Activated CD8-positive, alpha-beta memory T cell treated with anti-CD3 and anti-CD28 coated beads, Interleukin-2, amount 10 ng/mL, durations not matched to agents 7 days and 5 days (primary cell): ENCODE results near the gene NFIX. TPM values are rescaled to one million over a fixed set of nuclear protein-coding genes. Genes with fewer than 3 reads are reported as not detected.

Experiments used
- ATAC-seq: fragments of 150-1000 bp; cut with Tn5 transposase; one replicate; pipeline ENCODE4 v1.10.0; 2021; ENCODE audit warnings: moderate library complexity
- CTCF ChIA-PET: fragments of 350-600 bp; sonication (Branson Sonifier 250); formaldehyde crosslinking; loops from one replicate; lab custom pipeline; 2021; ENCODE audit warnings: antibody characterized with exemption; lab: Charles Lee
- DNase-seq: peaks from one replicate; pipeline ENCODE4 v3.0.0-alpha.2; 2020
- H3K27ac Mint-ChIP-seq: one replicate; pipeline ENCODE4 v1.8.0; 2021; ENCODE audit warnings: mild to moderate bottlenecking, mixed read lengths
- H3K27me3 Mint-ChIP-seq: one replicate; pipeline ENCODE4 v1.8.0; 2021; ENCODE audit warnings: mixed read lengths
- H3K36me3 Mint-ChIP-seq: one replicate; pipeline ENCODE4 v1.8.0; 2021; ENCODE audit warnings: mild to moderate bottlenecking, mixed read lengths
- H3K4me1 Mint-ChIP-seq: one replicate; pipeline ENCODE4 v1.8.0; 2021; ENCODE audit warnings: mixed read lengths
- H3K4me3 Mint-ChIP-seq: one replicate; pipeline ENCODE4 v1.8.0; 2021; ENCODE audit warnings: mild to moderate bottlenecking, moderate library complexity, mixed read lengths
- H3K9me3 Mint-ChIP-seq: one replicate; pipeline ENCODE4 v1.8.0; 2022; ENCODE audit warnings: low read depth, mixed read lengths
- total RNA-seq, 2 experiments: library from RNA; stranded (reverse); gene quantifications; one replicate each; pipeline ENCODE4 v1.2.3, GENCODE V29; 2021

NFIX gene
- total RNA-seq, 2 experiments from 2014 or later: 0.21 to 0.32 TPM

- CTCF ChIA-PET: interaction anchor here (0.7 to 5.1 kb wide), 19 partner anchors 8 to 1185 kb away, joined by 3 to 33 read pairs (median 6); partner anchors contain the start of genes IER2, NACC1, STX10 and TRMT1
- H3K27ac Mint-ChIP-seq: peak overlapping the region; percentile 83
- peaks cover 7% of the 10 kb centered on the region for H3K36me3 Mint-ChIP-seq
- ATAC-seq (peak; percentile 27), DNase-seq (peak; percentile 59)
- peak overlapping the region; percentile 78 for H3K4me3 Mint-ChIP-seq
- H3K9me3 Mint-ChIP-seq: peaks cover 2% of the 10 kb centered on the region
- peaks cover 23% of the 10 kb centered on the region for H3K4me1 Mint-ChIP-seq
- peaks cover 2% of the 10 kb centered on the region for H3K27me3 Mint-ChIP-seq
Measured at GRCh38 chr19:13104848-13105711, 109.8 kb downstream of the NFIX start.

DNA sequence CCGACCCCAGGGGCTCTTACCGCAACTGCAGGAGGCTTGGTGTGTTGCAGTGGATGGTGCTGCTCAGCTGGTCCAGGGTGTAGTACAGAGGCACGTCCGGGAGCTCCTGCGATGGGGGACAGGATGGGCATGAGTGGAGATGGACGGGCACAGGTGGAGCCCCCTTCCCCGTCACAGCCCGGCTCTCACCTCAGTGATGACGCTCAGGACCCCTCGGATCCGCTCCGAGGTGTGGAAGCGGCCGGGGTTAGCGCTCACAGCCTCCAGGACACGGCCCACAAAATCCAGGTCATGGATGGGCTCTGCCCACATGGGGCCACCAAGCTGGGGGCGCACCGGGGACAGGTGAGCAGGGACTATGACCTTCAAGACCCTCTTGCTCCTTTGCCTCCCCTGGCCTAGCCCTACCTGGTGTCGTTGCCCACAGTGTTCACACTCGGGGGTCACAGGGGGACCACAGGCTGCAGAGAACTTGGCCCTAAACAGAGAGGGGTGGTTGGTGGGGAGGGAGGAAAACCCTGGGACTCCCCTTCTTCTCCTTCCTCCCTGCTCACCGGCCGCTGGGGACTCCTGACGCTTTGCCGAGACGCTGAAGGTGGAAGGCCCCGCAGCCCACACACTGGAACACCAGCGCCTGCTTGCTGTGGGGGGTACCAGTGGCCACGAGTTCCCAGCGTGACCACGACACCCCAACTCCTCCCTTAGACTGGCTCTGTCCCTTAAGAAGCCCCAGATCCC is 114.3 kb downstream of the NFIX start:
- Mint-ChIP-seq H3K9me3 (no peaks in the 10 kb centered on the region), H3K27ac (no peak overlapping the region), H3K4me1 (peaks cover 4% of the 10 kb centered on the region), H3K27me3 (no peaks in the 10 kb centered on the region), H3K36me3 (peaks cover 9% of the 10 kb centered on the region), H3K4me3 (no peak overlapping the region)
- ATAC-seq: no peak
- CTCF ChIA-PET: interaction anchor here (0.8 to 1.2 kb wide), 2 partner anchors 107 to 143 kb away, joined by 3 read pairs; no protein-coding TSS in a partner anchor
- no peak for DNase-seq

GRCh38 chr19:13110099-13110610 is 114.9 kb downstream of the NFIX start:
- Mint-ChIP-seq H3K9me3 (no peaks in the 10 kb centered on the region), H3K27ac (no peak overlapping the region), H3K4me3 (no peak overlapping the region), H3K4me1 (peaks cover 8% of the 10 kb centered on the region), H3K36me3 (peaks cover 9% of the 10 kb centered on the region), H3K27me3 (no peaks in the 10 kb centered on the region)
- CTCF ChIA-PET: interaction anchor here (2.1 kb wide), 1 partner anchor 145 kb away, joined by 9 read pairs; no protein-coding TSS in a partner anchor
- ATAC-seq: no peak
- DNase-seq: no peak

- no peak for ATAC-seq
- DNase-seq: no peak
- Mint-ChIP-seq H3K4me3 (no peak overlapping the region), H3K9me3 (no peaks in the 10 kb centered on the region), H3K36me3 (peaks cover 7% of the 10 kb centered on the region), H3K4me1 (peaks cover 17% of the 10 kb centered on the region), H3K27me3 (no peaks in the 10 kb centered on the region), H3K27ac (no peak overlapping the region)
- CTCF ChIA-PET: no interaction called here
Measured at GRCh38 chr19:13112555-13112954, 117.3 kb downstream of the NFIX start.

GRCh38 chr19:13115936-13116281 is 120.6 kb downstream of the NFIX start:
- Mint-ChIP-seq H3K27me3 (no peaks in the 10 kb centered on the region), H3K4me1 (peaks cover 37% of the 10 kb centered on the region), H3K9me3 (no peaks in the 10 kb centered on the region), H3K36me3 (peaks cover 5% of the 10 kb centered on the region), H3K4me3 (peak overlapping the region; percentile 93), H3K27ac (peak overlapping the region; percentile 96)
- no peak for ATAC-seq
- DNase-seq: no peak
- CTCF ChIA-PET: interaction anchor here (3.0 to 3.7 kb wide), 2 partner anchors 11 to 151 kb away, joined by 15 to 32 read pairs; no protein-coding TSS in a partner anchor

DNA sequence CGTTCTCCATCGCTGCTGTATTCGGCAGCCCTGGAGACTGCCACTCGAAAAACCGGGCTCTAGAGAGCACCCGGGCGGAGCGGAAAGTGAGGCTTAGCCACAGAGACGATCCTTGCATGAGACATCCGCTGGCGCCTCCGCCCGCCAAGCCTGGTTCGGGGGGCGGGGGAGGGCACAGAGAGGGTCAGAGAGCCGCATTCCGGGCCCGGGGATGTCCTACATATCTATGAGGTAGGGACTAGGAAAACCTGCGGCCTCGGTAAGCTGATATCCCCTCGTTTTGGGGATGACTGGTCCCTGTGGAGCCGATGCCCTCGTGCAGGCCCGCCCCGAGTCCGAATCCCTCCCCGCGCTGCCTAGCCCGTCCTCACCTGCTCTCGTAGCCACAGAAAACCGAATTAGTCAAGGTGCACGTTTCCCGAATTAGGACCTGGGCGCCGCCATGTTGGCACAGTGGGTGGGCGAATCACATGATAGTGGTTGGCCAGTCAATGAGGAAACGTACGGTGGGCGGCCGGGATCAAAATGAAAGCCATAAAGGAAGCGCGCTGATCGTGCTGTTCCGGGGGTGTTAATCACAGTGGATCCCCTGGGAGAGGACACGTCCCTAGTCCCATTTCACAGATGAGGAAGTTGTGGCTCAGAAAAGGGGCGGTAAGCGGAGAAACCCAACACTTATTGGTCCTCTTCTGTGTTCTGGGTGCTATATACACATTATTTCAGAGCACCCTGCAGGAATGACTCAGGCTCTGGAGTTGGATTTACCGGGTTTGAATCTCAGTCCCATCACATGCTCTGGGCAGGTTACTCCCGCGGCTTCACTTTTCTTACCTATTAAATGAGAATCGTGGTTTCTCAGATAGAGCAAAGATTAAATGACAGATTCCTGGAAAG is 121.3 kb downstream of the NFIX start, which contains the start of gene TRMT1:
Gene TRMT1, minus strand, starts transcription at position 459 of the 894 bp plus-strand sequence. Its CDS starts 341 bp downstream, at position 118.
- Mint-ChIP-seq H3K27ac (peak within 1 kb of the TSS; percentile 96), H3K27me3 (no peaks in the 10 kb centered on the region), H3K9me3 (no peaks in the 10 kb centered on the region), H3K4me3 (peak within 1 kb of the TSS; percentile 93), H3K4me1 (peaks cover 43% of the 10 kb centered on the region), H3K36me3 (peaks cover 5% of the 10 kb centered on the region)
- ATAC-seq: peak; percentile 63
- CTCF ChIA-PET: interaction anchor here (1.9 to 3.7 kb wide), 3 partner anchors 11 to 151 kb away, joined by 11 to 32 read pairs (median 15); no protein-coding TSS in a partner anchor
- DNase-seq: peak; percentile 95

DNA sequence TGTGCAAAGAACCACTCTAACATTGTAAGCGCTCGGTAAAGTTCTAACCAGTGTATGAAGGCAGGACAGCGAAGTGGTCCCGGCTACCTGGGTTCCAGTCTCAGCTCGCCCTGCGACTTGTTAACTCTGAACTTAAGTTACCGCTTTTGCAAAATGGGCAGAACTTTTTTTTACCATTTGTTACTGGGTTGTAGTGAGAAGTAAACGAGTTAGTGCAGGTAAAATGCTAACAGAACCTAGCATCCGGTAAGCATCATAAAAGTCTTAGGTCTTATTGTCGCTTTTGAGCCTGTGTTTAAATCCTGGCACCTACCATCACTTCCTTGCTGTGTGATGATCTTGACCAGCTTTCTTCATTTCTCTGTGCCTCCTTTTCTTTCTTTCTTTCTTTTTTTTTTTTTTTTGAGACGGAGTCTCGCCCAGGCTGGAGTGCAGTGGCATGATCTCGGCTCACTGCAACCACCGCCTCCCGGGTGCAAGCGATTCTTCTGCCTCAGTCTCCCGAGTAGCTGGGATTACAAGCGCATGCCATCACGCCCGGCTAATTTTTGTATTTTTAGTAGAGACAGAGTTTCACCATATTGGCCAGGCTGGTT is 122.0 kb downstream of the NFIX start:
- ATAC-seq: peak; percentile 8
- CTCF ChIA-PET: interaction anchor here (0.6 to 3.7 kb wide), 8 partner anchors 12 to 152 kb away, joined by 3 to 32 read pairs (median 6); partner anchors contain the start of genes IER2 and STX10

GRCh38 chr19:13117772-13118423 is 122.6 kb downstream of the NFIX start, which contains the start of gene NACC1:
NACC1 (plus strand) TSS chr19:13118264; CDS start chr19:13135208, 16,944 bp downstream.
- ATAC-seq (peak; percentile 88), DNase-seq (peak; percentile 93)
- peak within 1 kb of the TSS; percentile 96 for H3K27ac Mint-ChIP-seq
- peaks cover 56% of the 10 kb centered on the region for H3K4me1 Mint-ChIP-seq
- no peaks in the 10 kb centered on the region for H3K9me3 Mint-ChIP-seq
- H3K27me3 Mint-ChIP-seq: no peaks in the 10 kb centered on the region
- peaks cover 1% of the 10 kb centered on the region for H3K36me3 Mint-ChIP-seq
- H3K4me3 Mint-ChIP-seq: peak within 1 kb of the TSS; percentile 93
- CTCF ChIA-PET: interaction anchor here (0.8 to 3.7 kb wide), 9 partner anchors 12 to 153 kb away, joined by 3 to 32 read pairs (median 5); partner anchors contain the start of genes IER2 and STX10

More for the DNA sequence above, 122.0 kb downstream of the NFIX start:
- peak overlapping the region; percentile 93 for H3K4me3 Mint-ChIP-seq
- H3K36me3 Mint-ChIP-seq: peaks cover 5% of the 10 kb centered on the region
- peaks cover 51% of the 10 kb centered on the region for H3K4me1 Mint-ChIP-seq
- peak overlapping the region; percentile 96 for H3K27ac Mint-ChIP-seq
- H3K9me3 Mint-ChIP-seq: no peaks in the 10 kb centered on the region
- H3K27me3 Mint-ChIP-seq: no peaks in the 10 kb centered on the region
- no peak for DNase-seq

DNA sequence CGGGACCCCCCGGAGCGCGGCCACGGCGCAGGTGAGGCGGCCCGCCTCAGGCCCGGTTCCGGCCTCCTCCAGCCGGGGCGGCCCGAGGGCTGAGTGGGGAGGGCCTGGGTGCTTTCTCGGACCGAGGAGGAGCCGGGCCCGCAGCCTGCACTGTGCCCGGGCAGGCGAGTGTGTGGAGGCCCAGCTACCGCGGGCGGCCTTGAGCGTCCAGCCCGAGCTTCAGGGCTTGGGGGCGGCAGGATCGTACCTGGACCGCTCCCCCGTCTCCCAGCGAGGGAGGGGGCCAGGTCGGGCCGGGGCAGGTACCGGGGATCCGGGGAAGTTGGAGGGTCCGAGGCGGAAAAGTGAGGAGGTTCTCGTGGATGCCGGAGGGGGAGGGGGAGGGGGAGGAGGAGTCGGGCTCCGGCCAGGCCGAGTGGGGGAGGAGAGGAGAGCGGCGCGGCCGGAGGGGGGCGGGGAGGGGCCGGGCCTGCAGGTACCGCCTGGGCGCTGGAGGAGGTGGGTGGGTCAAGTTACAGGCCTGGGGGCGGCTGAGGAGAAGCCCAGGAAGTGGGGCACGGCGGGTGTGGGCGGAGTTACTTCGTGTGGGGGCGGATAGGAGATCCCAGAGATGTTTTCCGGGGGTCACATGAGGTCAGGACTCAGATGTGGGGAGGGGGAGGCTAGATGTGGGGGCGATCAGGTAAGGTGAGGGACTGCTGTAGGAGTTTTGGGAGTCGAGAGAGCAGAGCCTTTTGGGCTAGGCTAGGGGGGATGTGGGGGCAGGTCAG is 123.3 kb downstream of the NFIX start:
- Mint-ChIP-seq H3K4me3 (peak overlapping the region; percentile 74), H3K36me3 (peaks cover 1% of the 10 kb centered on the region), H3K4me1 (peaks cover 61% of the 10 kb centered on the region), H3K27me3 (no peaks in the 10 kb centered on the region), H3K27ac (peak overlapping the region; percentile 76), H3K9me3 (no peaks in the 10 kb centered on the region)
- CTCF ChIA-PET: interaction anchor here (0.8 to 3.7 kb wide), 11 partner anchors 9 to 77 kb away, joined by 3 to 32 read pairs (median 4); partner anchors contain the start of genes IER2 and STX10
- ATAC-seq (no peak), DNase-seq (peak; percentile 81)

GRCh38 chr19:13119627-13120026 is 124.4 kb downstream of the NFIX start:
- DNase-seq (no peak), ATAC-seq (no peak)
- Mint-ChIP-seq H3K4me1 (peaks cover 60% of the 10 kb centered on the region), H3K9me3 (no peaks in the 10 kb centered on the region), H3K36me3 (peaks cover 1% of the 10 kb centered on the region), H3K4me3 (peak overlapping the region; percentile 74), H3K27me3 (no peaks in the 10 kb centered on the region), H3K27ac (no peak overlapping the region)
- CTCF ChIA-PET: interaction anchor here (0.8 to 2.4 kb wide), 6 partner anchors 8 to 36 kb away, joined by 3 to 11 read pairs (median 4); partner anchors contain the start of genes IER2 and STX10
